ENCODE data around the gene CELSR1.
A peak's percentile ranks its signal among the peaks of the same experiment; 100 is the strongest.

The CELSR1 gene, protein sequence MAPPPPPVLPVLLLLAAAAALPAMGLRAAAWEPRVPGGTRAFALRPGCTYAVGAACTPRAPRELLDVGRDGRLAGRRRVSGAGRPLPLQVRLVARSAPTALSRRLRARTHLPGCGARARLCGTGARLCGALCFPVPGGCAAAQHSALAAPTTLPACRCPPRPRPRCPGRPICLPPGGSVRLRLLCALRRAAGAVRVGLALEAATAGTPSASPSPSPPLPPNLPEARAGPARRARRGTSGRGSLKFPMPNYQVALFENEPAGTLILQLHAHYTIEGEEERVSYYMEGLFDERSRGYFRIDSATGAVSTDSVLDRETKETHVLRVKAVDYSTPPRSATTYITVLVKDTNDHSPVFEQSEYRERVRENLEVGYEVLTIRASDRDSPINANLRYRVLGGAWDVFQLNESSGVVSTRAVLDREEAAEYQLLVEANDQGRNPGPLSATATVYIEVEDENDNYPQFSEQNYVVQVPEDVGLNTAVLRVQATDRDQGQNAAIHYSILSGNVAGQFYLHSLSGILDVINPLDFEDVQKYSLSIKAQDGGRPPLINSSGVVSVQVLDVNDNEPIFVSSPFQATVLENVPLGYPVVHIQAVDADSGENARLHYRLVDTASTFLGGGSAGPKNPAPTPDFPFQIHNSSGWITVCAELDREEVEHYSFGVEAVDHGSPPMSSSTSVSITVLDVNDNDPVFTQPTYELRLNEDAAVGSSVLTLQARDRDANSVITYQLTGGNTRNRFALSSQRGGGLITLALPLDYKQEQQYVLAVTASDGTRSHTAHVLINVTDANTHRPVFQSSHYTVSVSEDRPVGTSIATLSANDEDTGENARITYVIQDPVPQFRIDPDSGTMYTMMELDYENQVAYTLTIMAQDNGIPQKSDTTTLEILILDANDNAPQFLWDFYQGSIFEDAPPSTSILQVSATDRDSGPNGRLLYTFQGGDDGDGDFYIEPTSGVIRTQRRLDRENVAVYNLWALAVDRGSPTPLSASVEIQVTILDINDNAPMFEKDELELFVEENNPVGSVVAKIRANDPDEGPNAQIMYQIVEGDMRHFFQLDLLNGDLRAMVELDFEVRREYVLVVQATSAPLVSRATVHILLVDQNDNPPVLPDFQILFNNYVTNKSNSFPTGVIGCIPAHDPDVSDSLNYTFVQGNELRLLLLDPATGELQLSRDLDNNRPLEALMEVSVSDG (N-terminal part only)

DNA sequence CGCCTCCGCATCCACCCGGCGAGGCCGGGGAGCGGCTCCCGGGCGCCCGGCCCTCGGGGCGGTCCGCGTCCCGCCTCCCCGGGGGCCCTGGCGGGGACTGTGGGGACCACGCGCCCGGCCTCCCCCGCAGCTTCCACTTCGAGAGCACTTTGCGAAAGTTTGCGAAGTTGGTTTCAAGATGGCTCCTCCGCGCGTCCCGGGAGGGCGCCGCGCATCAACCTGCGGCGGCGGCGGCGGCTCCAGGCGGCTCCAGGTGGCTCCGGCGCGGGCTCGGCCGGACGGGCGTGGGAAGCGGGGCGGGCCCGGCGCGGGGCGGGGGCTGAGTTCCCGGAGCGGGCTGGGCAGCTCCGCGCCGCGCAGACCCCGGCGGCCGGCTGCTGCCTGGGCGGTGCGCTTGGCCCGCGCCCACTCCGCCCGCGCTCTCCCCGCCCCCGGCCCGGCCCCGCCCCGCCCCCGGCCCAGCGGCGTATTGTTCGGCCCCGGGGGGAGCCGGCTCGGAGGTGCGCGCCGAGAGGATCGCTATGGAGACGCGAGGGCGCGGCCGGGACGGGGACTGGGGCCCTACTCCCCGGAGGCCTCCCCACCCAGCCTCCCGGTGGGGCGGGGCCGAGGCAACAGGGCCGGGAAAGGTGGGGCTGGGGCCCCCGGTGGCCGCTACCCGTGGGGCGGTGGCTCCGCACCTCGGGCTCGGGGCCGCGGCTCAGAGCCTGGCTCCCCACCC lies at the start of gene CELSR1:
Gene CELSR1 (minus strand): TSS at position 396 of the 721 bp plus-strand sequence. CDS start 450 bp downstream, outside the sequence.
- DNase-seq (ENCODE audit: extremely low spot score), result peak; percentile 53
- CTCF ChIA-PET, result interaction anchor here (1.9 kb wide), 1 partner anchor 170 kb away, joined by 9 read pairs; no protein-coding TSS in a partner anchor
- POLR2A ChIA-PET, result no interaction called here
- TF ChIP-seq, protein P1, sequence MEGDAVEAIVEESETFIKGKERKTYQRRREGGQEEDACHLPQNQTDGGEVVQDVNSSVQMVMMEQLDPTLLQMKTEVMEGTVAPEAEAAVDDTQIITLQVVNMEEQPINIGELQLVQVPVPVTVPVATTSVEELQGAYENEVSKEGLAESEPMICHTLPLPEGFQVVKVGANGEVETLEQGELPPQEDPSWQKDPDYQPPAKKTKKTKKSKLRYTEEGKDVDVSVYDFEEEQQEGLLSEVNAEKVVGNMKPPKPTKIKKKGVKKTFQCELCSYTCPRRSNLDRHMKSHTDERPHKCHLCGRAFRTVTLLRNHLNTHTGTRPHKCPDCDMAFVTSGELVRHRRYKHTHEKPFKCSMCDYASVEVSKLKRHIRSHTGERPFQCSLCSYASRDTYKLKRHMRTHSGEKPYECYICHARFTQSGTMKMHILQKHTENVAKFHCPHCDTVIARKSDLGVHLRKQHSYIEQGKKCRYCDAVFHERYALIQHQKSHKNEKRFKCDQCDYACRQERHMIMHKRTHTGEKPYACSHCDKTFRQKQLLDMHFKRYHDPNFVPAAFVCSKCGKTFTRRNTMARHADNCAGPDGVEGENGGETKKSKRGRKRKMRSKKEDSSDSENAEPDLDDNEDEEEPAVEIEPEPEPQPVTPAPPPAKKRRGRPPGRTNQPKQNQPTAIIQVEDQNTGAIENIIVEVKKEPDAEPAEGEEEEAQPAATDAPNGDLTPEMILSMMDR (IDR thresholded peaks at IDR 0.05; ENCODE audit: control extremely low read depth, extremely low read depth, low read depth, missing control alignments), result no peak

DNA sequence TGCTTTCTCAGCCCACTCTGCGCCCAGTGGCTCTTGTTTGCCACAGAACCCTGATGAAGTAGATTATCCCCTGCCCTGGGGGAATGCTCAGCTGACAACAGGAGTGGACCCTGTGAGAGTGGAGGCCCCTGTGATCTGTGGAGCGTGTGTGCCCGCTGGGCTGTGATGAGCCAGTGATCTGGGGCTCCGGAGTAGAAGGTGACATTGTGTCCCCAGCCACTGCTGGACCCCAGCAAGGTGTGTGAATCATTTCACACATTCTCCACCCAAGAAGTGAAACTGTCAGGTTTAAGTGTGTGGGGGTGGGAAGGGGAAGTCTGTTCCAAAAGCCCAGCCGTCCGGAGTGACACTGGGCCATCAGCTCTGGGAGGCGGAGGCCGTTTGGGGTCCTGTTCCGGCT lies 49.6 kb upstream of the CELSR1 start:
- DNase-seq (ENCODE audit: extremely low spot score), result peak; percentile 85
- TF ChIP-seq, protein P1 (IDR thresholded peaks at IDR 0.05; ENCODE audit: control extremely low read depth, extremely low read depth, low read depth, missing control alignments), result no peak
- ChIA-PET POLR2A (no interaction called here), CTCF (interaction anchor here (2.0 kb wide), 1 partner anchor 23 kb away, joined by 9 read pairs; no protein-coding TSS in a partner anchor)

DNA sequence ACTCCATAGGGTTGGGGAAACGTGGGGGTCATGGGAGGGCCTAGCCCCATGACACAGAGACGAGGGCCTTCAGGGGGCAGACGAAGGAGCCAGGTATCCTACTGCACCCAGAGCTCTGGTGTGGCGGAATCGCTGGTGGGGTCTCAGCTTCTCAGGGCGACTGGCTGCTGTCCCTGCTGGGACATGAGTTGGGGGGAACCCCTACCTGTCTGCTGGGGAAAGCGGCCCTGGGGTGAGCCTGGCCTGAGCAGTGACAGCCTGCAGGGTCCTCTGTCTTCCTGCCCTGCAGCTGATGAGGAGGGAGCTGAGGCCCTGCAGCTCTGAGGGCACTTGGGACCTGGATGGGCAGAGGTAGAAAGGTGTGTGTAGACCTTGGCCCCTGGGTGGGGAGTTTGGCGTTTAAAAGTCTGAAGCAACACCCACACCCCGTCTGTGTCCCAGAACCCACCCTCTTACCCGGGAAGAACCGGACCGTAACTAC lies 49.2 kb upstream of the CELSR1 start:
- no peak for DNase-seq (ENCODE audit: extremely low spot score)
- ChIA-PET POLR2A (no interaction called here), CTCF (interaction anchor here (2.0 kb wide), 1 partner anchor 23 kb away, joined by 9 read pairs; no protein-coding TSS in a partner anchor)
- TF ChIP-seq, protein P1 (IDR thresholded peaks at IDR 0.05; ENCODE audit: control extremely low read depth, extremely low read depth, low read depth, missing control alignments), result no peak

DNA sequence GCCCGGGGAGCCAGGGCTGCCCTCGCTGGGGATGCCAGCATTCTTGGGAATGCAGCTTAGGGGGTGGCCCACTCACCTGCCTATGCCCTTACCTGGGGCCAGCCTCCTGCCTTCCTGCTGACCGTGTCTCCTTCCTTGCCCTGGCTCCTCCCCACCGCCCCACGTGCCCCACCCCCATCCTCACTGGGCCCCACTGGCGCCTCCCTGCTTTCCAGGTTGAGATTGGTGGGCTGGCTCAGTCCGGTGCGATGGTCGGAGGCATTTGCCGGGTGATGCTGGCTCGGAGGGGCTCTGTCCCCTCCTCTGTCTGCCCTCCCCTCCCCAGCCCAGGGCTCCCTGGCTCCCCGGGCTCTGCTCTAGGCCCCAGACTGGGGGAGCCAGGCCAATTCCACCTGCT lies 48.7 kb upstream of the CELSR1 start:
- TF ChIP-seq, protein P1 (IDR thresholded peaks at IDR 0.05; ENCODE audit: control extremely low read depth, extremely low read depth, low read depth, missing control alignments), result no peak
- CTCF ChIA-PET, result interaction anchor here (1.0 kb wide), 1 partner anchor 23 kb away, joined by 3 read pairs; no protein-coding TSS in a partner anchor

DNA sequence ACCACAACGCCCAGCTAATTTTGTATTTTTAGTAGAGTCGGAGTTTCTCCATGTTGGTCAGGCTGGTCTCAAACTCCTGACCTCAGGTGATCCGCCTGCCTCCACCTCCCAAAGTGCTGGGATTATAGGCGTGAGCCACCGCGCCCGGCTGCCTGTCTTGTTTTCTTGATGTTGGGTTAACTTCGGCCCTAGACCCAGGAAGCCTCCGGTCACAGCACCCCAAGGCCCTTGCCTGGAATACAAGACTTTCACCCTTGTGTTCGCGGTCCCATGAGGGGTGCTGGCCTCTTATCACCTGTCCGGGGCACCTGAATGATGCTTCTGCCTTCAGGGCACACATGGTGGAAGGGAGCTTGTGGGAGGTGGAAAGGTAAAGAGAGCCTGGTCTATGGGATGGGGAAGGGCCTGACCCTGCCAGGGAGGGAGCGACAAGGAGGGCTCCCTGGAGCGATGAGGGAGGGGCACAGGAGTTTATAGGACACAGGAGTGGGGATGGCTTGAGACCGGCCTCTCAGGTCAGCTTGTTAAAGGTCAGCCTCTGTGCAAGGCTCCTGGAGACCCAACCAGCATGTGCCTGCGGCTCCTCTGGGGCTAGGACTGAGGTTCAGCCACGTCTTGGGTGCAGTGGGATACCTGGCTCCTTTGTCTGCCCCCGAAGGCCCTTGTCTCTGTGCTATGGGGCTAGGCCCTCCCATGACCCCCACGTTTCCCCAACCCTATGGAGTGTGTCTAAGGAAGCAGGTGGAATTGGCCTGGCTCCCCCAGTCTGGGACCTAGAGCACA lies 48.1 kb upstream of the CELSR1 start:
- no peak for DNase-seq (ENCODE audit: extremely low spot score)
- TF ChIP-seq, protein P1 (IDR thresholded peaks at IDR 0.05; ENCODE audit: control extremely low read depth, extremely low read depth, low read depth, missing control alignments), result no peak
- ChIA-PET CTCF (interaction anchor here (1.0 kb wide), 1 partner anchor 23 kb away, joined by 3 read pairs; no protein-coding TSS in a partner anchor), POLR2A (no interaction called here)

More for the DNA sequence above, 48.7 kb upstream of the CELSR1 start:
- DNase-seq (ENCODE audit: extremely low spot score), result no peak
- POLR2A ChIA-PET, result no interaction called here

Data from GM10248 (cell line).